Vagina (tissue), 2 donors: ENCODE measurements around the gene ZC3H12C.

Experiments used
- POLR2A ChIP-seq, 2 donors: fragments of 450-650 bp; IDR thresholded peaks; one replicate each; pipeline ENCODE4 v1.6.1; 2017; ENCODE audit warnings: antibody characterized with exemption in 2 of 2, mild to moderate bottlenecking in 2 of 2, moderate library complexity in 2 of 2
- POLR2AphosphoS5 ChIP-seq, 2 donors: sonication (generic); formaldehyde crosslinking; IDR thresholded peaks; one replicate each; pipeline ENCODE4 v1.9.0; 2017; ENCODE audit warnings: antibody characterized with exemption in 2 of 2, mild to moderate bottlenecking in 2 of 2, low read depth in 1 of 2; ENCODE audit not compliant: insufficient read depth in 1 of 2
- TF ChIP-seq, protein P1 (sequence below), 3 experiments: fragments of 450-650 bp in 2 of 3; fragments of 200-600 bp in 1 of 3; sonication (generic) in 1 of 3; IDR thresholded peaks; one replicate each; pipeline ENCODE4 v1.5.1; 2017 to 2019; ENCODE audit warnings: antibody characterized with exemption in 3 of 3, mild to moderate bottlenecking in 2 of 3, moderate library complexity in 2 of 3

DNA sequence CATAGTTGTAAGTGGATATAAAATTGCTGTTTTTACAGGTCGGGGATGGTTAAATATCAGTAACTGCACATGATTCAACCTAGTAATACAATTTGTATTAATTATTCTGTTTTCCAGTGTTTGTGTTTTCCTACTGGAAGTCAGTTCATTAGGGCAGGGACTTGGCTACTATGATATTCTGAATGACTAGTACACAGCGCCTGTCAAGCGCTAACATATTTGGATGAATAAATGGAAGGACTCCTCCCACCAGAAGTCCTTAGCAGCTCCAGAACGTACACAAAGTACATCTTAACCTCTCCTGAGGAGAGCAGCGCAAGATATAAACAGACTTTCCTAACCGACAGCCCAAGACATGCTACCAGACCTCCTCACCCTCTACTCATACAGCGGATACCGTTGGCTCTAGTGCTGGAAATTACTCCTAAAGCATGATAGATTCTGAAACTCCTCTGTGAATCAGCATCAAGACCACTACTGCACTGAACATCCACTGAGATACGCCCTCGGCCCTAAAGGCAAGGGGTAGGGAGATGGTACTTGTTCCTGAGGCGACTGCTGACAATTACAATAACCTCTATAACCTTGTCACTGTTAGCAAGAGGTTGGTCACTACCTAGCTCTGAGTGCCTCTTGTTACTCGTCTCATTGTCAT lies 124.2 kb downstream of the ZC3H12C start:
- TF ChIP-seq POLR2A (IDR thresholded peaks at IDR 0.05), result no peak
- TF ChIP-seq, protein P1, sequence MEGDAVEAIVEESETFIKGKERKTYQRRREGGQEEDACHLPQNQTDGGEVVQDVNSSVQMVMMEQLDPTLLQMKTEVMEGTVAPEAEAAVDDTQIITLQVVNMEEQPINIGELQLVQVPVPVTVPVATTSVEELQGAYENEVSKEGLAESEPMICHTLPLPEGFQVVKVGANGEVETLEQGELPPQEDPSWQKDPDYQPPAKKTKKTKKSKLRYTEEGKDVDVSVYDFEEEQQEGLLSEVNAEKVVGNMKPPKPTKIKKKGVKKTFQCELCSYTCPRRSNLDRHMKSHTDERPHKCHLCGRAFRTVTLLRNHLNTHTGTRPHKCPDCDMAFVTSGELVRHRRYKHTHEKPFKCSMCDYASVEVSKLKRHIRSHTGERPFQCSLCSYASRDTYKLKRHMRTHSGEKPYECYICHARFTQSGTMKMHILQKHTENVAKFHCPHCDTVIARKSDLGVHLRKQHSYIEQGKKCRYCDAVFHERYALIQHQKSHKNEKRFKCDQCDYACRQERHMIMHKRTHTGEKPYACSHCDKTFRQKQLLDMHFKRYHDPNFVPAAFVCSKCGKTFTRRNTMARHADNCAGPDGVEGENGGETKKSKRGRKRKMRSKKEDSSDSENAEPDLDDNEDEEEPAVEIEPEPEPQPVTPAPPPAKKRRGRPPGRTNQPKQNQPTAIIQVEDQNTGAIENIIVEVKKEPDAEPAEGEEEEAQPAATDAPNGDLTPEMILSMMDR (IDR thresholded peaks at IDR 0.05), result no peak
- TF ChIP-seq POLR2AphosphoS5 (IDR thresholded peaks at IDR 0.05; ENCODE audit: insufficient read depth in 1 of 2, low read depth in 1 of 2), result no peak
